ENCODE data around the gene TBCD. TPM values are rescaled to one million over a fixed set of nuclear protein-coding genes. Genes with fewer than 3 reads are reported as not detected.

TBCD gene
- total and polyA plus RNA-seq, 9 of the 15 experiments (the other 6 are each of a cell fraction or from before 2014, with no cell fraction given) = 8.9 to 98.5 (median 28.0) TPM

DNA sequence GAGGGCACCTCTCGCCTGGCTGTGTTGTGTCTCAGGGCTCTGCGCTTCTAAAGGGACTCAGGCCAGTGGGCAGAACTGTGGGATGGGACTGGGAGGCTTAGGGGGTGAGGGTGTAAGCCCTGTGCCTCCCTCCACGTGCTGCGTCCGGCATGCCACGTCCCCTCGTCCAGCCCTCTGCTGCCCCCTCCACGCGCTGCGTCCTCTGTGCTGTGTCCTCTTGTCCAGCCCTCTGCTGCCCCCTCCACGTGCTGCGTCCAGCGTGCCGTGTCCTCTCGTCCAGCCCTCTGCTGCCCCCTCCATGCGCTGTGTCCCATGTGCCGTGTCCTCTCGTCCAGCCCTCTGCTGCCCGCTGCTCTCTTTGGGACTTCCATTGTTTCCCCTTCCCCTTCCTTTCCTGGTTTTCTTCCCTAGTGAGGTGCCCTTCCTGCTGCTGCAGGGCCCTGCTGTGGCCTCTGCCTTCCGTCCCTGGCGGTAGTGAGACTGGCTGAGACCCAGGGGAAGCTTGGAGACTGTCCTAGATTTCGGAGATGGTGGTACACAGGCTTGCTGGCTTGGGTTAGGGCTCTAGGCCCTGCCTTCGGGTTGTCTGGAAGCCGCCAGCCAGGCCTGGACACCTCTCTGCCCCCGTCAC is 94.3 kb downstream of the TBCD start:
- no peaks in the 10 kb centered on the region; the same call in 1 of the 2 replicates for H3K9me3 ChIP-seq (replicated peaks; ENCODE audit: control insufficient read depth, insufficient read depth, low read depth, low read length)
- no peak for TF ChIP-seq ZNF518B (CRISPR knock-in tag; IDR thresholded peaks at IDR 0.05)
- TF ChIP-seq ETV6 (IDR thresholded peaks at IDR 0.05; ENCODE audit: borderline replicate concordance in 1 of 2, low read depth in 2 of 2, low read length in 1 of 2) = no peak
- no peak for TF ChIP-seq ETV6 (CRISPR knock-in tag; IDR thresholded peaks at IDR 0.05; ENCODE audit: borderline replicate concordance)
- TF ChIP-seq, protein P1, sequence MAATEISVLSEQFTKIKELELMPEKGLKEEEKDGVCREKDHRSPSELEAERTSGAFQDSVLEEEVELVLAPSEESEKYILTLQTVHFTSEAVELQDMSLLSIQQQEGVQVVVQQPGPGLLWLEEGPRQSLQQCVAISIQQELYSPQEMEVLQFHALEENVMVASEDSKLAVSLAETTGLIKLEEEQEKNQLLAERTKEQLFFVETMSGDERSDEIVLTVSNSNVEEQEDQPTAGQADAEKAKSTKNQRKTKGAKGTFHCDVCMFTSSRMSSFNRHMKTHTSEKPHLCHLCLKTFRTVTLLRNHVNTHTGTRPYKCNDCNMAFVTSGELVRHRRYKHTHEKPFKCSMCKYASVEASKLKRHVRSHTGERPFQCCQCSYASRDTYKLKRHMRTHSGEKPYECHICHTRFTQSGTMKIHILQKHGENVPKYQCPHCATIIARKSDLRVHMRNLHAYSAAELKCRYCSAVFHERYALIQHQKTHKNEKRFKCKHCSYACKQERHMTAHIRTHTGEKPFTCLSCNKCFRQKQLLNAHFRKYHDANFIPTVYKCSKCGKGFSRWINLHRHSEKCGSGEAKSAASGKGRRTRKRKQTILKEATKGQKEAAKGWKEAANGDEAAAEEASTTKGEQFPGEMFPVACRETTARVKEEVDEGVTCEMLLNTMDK (IDR thresholded peaks at IDR 0.05; ENCODE audit: borderline replicate concordance, insufficient read depth, low read depth, low read length, poor library complexity, severe bottlenecking) = no peak
- TF ChIP-seq IFI16 (CRISPR knock-in tag; IDR thresholded peaks at IDR 0.05) = no peak
- no peaks in the 10 kb centered on the region for H3K27me3 ChIP-seq (ENCODE audit: control insufficient read depth in 2 of 2, insufficient read depth in 2 of 2, low read length in 2 of 2)
- no peak overlapping the region for H3K27ac ChIP-seq (ENCODE audit: extremely low read depth, low read depth, low read length)
- 91% methylated on average over 19 of the region's 25 CpGs for WGBS (ENCODE audit: insufficient coverage, low coverage, missing lambda C conversion rate)
- peaks cover 0 to 19% of the 10 kb centered on the region in 2 experiments; a peak in 2 of 5 replicates for H3K4me1 ChIP-seq (replicated peaks in 1 of 2; ENCODE audit: control insufficient read depth in 2 of 2, insufficient read depth in 2 of 2, low read length in 2 of 2)
- no peak overlapping the region for H2AFZ ChIP-seq (ENCODE audit: low read depth, low read length)
- H3K9ac ChIP-seq (ENCODE audit: insufficient read depth in 1 of 2, low read depth in 2 of 2, low read length in 2 of 2) = no peak overlapping the region; a peak in 1 of 4 replicates
- H3K9me1 ChIP-seq (ENCODE audit: control insufficient read depth, insufficient read depth, low read length) = no peaks in the 10 kb centered on the region
- CTCF ChIA-PET (ENCODE audit: low intra/inter-chr PET ratio) = no interaction called here
- H3K36me3 ChIP-seq (ENCODE audit: control insufficient read depth, insufficient read depth, low read length) = peaks cover 8% of the 10 kb centered on the region; the same call in 1 of the 3 replicates
- H3K4me3 ChIP-seq = no peak overlapping the region
- no peak for FAIRE-seq
- DNase-seq (ENCODE audit: extremely low read depth in 1 of 4, low spot score in 3 of 4) = no peak
- in situ Hi-C loops (cut with MboI) = no loop called here
- ATAC-seq = no peak
- intact Hi-C loops (cut with micrococcal nuclease) = no loop called here
- no peaks in the 10 kb centered on the region; the same call in 1 of the 3 replicates for H3K79me2 ChIP-seq (ENCODE audit: control insufficient read depth, insufficient read depth, low read length)
- POLR2A ChIA-PET = interaction anchor here (0.6 kb wide), 1 partner anchor 27 kb away, joined by 3 read pairs; no protein-coding TSS in a partner anchor
- H4K20me1 ChIP-seq (replicated peaks; ENCODE audit: control insufficient read depth, insufficient read depth, low read length) = no peaks in the 10 kb centered on the region
- no peak overlapping the region for H3K4me2 ChIP-seq (ENCODE audit: insufficient read depth, low read length)
- no TSS peak for BruUV-seq (replicated peaks)
